ENCODE results near the gene PIH1D1.

The PIH1D1 gene

DNA sequence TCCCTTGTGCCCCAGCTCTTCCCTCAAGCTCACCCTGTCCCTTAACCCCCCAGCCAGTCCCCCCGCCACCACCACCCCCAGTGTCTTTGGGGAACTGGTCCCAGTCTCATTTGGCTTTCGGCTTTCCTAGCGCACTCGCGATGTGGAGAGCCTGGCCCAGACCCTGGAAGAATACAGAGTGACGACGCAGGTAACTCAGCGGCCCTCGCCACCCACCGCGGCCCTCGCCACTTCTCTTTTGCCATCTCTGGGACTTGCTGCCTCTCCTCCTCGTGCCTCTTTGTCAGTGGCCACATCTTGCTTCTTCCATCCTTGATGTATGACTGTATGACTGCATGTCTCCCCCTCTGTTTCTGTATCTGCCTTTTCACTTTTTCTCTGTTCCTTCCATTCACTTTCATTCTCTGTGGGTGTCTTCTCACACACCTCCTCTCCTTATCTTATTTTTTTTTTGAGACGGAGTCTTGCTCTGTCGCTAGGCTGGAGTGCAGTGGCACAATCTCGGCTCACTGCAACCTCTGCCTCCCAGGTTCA, 44.1 kb downstream of the PIH1D1 start:
- Histone ChIP-seq H3K27me3 (ENCODE audit: insufficient read depth, low read length) (peaks cover 14% of the 10 kb centered on the region), H3K9me3 (ENCODE audit: low read length) (no peaks in the 10 kb centered on the region), H2AFZ (ENCODE audit: low read depth, low read length) (no peak overlapping the region), H3K4me1 (ENCODE audit: insufficient read depth, low read length) (peaks cover 7% of the 10 kb centered on the region), H3K36me3 (ENCODE audit: insufficient read depth, low read length) (no peaks in the 10 kb centered on the region), H3K4me3 (ENCODE audit: low read length) (no peak overlapping the region)

DNA sequence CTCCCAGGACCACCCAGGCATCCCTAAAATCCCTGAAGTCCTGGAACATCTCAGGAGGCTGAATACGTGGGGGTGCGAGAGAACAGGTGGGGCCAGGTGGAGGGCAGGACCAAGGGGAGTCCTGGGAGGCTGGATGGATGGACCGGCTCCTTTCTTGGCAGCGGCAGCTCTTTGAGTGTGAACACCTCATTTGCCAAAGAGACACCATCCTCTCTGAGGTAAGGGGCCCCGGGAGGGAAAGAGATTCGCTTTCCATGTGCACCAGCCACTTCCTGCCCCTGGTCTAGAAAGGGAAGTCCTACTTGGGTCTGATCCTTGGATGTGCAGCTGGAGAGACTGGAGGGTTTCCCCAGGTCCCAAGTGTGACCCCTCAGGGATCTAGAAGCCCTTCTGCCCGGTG, 44.5 kb downstream of the PIH1D1 start:
- Histone ChIP-seq H3K4me3 (ENCODE audit: low read length) (no peak overlapping the region), H3K9me3 (ENCODE audit: low read length) (no peaks in the 10 kb centered on the region), H3K4me1 (ENCODE audit: insufficient read depth, low read length) (peaks cover 7% of the 10 kb centered on the region), H3K36me3 (ENCODE audit: insufficient read depth, low read length) (no peaks in the 10 kb centered on the region), H2AFZ (ENCODE audit: low read depth, low read length) (no peak overlapping the region), H3K27me3 (ENCODE audit: insufficient read depth, low read length) (peaks cover 10% of the 10 kb centered on the region)

DNA sequence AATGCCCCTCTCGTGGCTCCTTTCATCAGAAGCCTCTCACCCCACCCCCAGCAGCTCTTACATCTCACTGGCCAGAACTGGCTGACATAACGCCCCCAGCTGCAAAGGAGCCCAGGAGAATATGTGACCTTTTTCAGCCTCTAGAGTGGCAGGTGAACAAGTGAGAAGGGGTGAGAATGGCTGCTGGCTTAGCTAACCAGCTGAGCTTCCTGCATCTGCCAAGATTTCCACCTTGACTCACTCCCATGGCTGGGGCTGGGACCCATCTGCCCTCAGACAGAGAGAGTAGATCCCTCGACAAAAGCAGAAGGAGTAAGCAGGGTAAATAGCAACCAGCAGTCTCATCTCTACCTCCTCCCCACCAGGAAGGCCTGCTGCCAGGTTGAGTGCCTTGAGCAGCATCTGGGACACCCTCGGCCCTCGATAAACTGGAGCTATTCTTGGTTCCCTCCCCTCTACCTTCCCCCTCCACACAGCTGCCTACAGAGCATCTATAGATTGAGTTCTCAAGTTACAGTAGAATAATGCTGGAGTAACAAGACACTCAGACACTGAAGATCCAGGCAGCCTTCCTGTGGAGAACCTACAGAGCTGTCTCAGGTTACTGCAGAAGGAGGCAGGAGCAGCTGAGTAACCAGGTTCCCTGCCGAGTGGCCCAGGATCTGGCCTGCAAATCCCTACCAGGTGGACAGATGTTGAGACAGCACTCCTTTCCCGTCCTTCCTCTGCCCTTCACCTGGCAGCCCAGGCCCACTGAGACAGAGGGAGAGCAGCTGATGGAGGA, 48.0 kb downstream of the PIH1D1 start:
- H3K9me3 ChIP-seq (ENCODE audit: low read length) = no peaks in the 10 kb centered on the region
- peak overlapping the region; percentile 28 for H2AFZ ChIP-seq (ENCODE audit: low read depth, low read length)
- no peaks in the 10 kb centered on the region for H3K36me3 ChIP-seq (ENCODE audit: insufficient read depth, low read length)
- peaks cover 7% of the 10 kb centered on the region for H3K4me1 ChIP-seq (ENCODE audit: insufficient read depth, low read length)
- H3K27me3 ChIP-seq (ENCODE audit: insufficient read depth, low read length) = no peaks in the 10 kb centered on the region
- no peak overlapping the region for H3K4me3 ChIP-seq (ENCODE audit: low read length)

DNA sequence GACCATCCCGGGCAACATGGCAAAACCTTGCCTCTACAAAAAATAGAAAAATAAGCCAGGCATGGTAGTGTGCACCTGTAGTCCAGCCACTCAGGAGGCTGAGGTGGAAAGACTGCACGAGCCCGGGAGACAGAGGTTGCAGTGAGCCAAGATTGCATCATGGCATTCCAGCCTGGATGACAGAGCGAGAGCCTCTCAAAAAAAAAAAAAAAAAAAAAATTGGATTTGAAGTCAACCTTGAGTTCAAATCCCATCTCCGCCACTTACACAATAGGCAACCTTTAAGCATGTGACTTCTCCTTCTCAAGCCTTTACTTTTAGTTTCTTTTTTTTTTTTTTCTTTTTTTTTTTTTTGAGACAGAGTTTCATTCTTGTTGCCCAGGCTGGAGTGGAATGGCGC, 51.6 kb downstream of the PIH1D1 start:
- H2AFZ ChIP-seq (ENCODE audit: low read depth, low read length) = no peak overlapping the region
- H3K36me3 ChIP-seq (ENCODE audit: insufficient read depth, low read length) = no peaks in the 10 kb centered on the region
- H3K9me3 ChIP-seq (ENCODE audit: low read length) = no peaks in the 10 kb centered on the region
- H3K4me1 ChIP-seq (ENCODE audit: insufficient read depth, low read length) = peaks cover 7% of the 10 kb centered on the region
- peaks cover 8% of the 10 kb centered on the region for H3K27me3 ChIP-seq (ENCODE audit: insufficient read depth, low read length)
- no peak overlapping the region for H3K4me3 ChIP-seq (ENCODE audit: low read length)

DNA sequence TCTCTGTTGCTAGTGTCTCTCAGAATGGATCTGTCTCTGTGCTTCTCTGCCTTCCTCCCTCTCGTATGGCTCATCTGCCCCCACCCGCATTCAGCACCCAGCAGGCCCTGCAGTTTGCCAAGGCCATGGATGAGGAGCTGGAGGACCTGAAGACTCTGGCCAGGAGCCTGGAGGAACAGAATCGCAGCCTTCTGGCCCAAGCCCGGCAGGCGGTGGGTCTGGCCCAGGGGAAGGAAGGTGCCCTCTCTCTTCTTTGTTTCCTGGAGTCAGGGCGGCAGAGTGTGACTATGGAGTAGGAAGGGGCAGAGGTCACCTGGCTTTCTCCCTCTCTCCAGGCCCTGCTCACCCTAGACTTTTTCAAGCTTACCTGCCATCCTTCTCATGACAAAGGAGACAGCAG, 52.7 kb downstream of the PIH1D1 start:
- H3K36me3 ChIP-seq (ENCODE audit: insufficient read depth, low read length) = no peaks in the 10 kb centered on the region
- H2AFZ ChIP-seq (ENCODE audit: low read depth, low read length) = no peak overlapping the region
- H3K27me3 ChIP-seq (ENCODE audit: insufficient read depth, low read length) = peaks cover 8% of the 10 kb centered on the region
- no peak overlapping the region for H3K4me3 ChIP-seq (ENCODE audit: low read length)
- peaks cover 7% of the 10 kb centered on the region for H3K4me1 ChIP-seq (ENCODE audit: insufficient read depth, low read length)
- H3K9me3 ChIP-seq (ENCODE audit: low read length) = no peaks in the 10 kb centered on the region

DNA sequence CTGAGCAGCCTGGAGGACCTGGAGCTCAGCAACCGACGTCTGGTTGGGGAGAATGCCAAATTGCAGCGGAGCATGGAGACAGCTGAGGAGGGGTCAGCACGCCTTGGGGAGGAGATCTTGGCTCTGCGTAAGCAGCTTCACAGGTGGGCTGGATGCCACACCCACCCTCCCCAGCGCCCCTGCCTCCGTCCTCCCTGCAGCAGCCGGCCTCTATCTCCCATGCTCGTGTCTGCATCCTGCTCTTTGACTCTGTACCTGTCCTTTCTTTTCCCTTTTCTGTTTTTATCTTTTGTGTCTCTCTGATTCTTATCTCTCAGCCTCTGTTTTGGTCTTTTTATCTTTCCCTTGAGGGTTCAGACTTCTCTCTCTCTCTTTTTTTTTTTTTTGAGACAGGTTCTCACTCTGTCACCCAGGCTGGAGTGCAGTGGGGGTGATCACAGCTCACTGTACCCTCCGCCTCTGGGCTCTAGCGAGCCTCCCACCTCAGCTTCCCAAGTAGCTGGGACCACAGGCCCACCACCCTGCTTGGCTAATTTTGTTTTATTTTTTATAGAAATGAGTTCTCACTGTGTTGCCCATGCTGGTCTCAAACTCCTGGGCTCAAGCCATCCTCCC, 53.5 kb downstream of the PIH1D1 start:
- Histone ChIP-seq H3K4me3 (ENCODE audit: low read length) (no peak overlapping the region), H2AFZ (ENCODE audit: low read depth, low read length) (no peak overlapping the region), H3K36me3 (ENCODE audit: insufficient read depth, low read length) (no peaks in the 10 kb centered on the region), H3K9me3 (ENCODE audit: low read length) (no peaks in the 10 kb centered on the region), H3K4me1 (ENCODE audit: insufficient read depth, low read length) (no peaks in the 10 kb centered on the region), H3K27me3 (ENCODE audit: insufficient read depth, low read length) (peaks cover 13% of the 10 kb centered on the region)

DNA sequence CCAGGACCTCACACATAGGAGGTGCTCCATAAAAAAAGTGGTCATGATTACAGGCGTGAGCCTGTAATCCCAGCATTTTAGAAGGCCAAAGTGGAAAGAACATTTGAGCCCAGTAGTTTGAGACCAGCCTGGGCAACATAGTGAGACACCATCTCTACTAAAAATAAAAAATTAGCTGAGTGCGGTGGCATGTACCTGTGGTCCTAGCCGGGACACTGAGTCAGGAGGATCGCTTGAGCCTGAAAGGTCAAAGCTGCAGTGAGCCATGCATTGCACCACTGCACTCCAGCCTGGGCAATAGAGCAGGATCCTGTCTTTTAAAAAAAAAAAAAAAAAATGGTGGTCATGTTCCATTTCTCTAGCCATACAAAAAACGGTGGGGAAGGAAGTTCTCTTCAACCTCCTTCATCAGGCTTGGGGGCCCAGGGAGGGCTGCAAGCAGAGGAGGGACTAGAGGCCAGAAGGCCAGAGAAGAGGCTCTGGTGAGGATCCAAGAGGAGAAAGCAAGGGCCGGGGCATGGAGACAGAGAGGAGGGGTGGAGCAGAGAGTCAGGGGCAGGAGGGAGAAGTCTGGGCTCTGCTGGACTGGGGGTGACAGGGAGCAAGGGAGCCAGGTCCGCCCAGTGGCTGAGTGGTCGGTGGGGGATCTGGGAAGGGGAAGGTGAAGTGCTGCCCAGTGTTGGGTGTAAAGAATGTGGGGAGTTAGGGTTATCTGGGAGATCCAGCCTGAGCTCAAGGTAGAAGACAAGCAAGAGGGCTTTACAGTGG, 54.7 kb downstream of the PIH1D1 start:
- Histone ChIP-seq H3K4me3 (ENCODE audit: low read length) (no peak overlapping the region), H3K27me3 (ENCODE audit: insufficient read depth, low read length) (peaks cover 13% of the 10 kb centered on the region), H3K9me3 (ENCODE audit: low read length) (no peaks in the 10 kb centered on the region), H2AFZ (ENCODE audit: low read depth, low read length) (no peak overlapping the region), H3K4me1 (ENCODE audit: insufficient read depth, low read length) (no peaks in the 10 kb centered on the region), H3K36me3 (ENCODE audit: insufficient read depth, low read length) (no peaks in the 10 kb centered on the region)
